ENCODE results near the gene TNNT1.
"Not testable (repeated sequence)": the region's sequence is repeated elsewhere in the genome, so short reads cannot be mapped to it uniquely, and the experiment has no call there.

TNNT1 gene

GRCh38 chr19:55158423-55158822, 9.4 kb upstream of the TNNT1 start:
- peaks cover 19% of the 10 kb centered on the region for H3K27me3 Mint-ChIP-seq
- no peak overlapping the region for H3K27ac Mint-ChIP-seq
- H3K4me1 Mint-ChIP-seq = peaks cover 20% of the 10 kb centered on the region
- H3K36me3 Mint-ChIP-seq = peaks cover 4% of the 10 kb centered on the region
- H3K9me3 Mint-ChIP-seq = no peaks in the 10 kb centered on the region
- H3K4me3 Mint-ChIP-seq = no peak overlapping the region

- Mint-ChIP-seq H3K4me1 (peaks cover 26% of the 10 kb centered on the region), H3K9me3 (no peaks in the 10 kb centered on the region), H3K27ac (no peak within 1 kb of the TSS), H3K36me3 (peaks cover 4% of the 10 kb centered on the region), H3K27me3 (peaks cover 16% of the 10 kb centered on the region), H3K4me3 (peak within 1 kb of the TSS; percentile 15)
These were observed 8.3 kb upstream of the TNNT1 start, which contains the start of gene TNNI3 for GRCh38 chr19:55157064-55157908. TSS of gene TNNI3 (minus strand) at chr19:55157732. CDS start at chr19:55157589, 143 bp downstream.

- H3K4me1 Mint-ChIP-seq = peaks cover 35% of the 10 kb centered on the region
These were observed 7.4 kb upstream of the TNNT1 start for GRCh38 chr19:55156202-55157063.

GRCh38 chr19:55155784-55156183, 6.8 kb upstream of the TNNT1 start:
- Mint-ChIP-seq H3K27me3 (peaks cover 15% of the 10 kb centered on the region), H3K4me1 (peaks cover 37% of the 10 kb centered on the region)
- not testable (repeated sequence) for H3K4me3 Mint-ChIP-seq, H3K27ac Mint-ChIP-seq, H3K9me3 Mint-ChIP-seq, H3K36me3 Mint-ChIP-seq

More at GRCh38 chr19:55156202-55157063, 7.4 kb upstream of the TNNT1 start:
- Mint-ChIP-seq H3K9me3 (no peaks in the 10 kb centered on the region), H3K4me3 (peak overlapping the region; percentile 15), H3K27me3 (peaks cover 15% of the 10 kb centered on the region), H3K36me3 (peaks cover 8% of the 10 kb centered on the region), H3K27ac (no peak overlapping the region)

GRCh38 chr19:55153652-55154264, 4.8 kb upstream of the TNNT1 start:
- no peaks in the 10 kb centered on the region for H3K9me3 Mint-ChIP-seq
- peaks cover 20% of the 10 kb centered on the region for H3K27me3 Mint-ChIP-seq
- no peak overlapping the region for H3K27ac Mint-ChIP-seq
- H3K36me3 Mint-ChIP-seq = peaks cover 7% of the 10 kb centered on the region
- peaks cover 33% of the 10 kb centered on the region for H3K4me1 Mint-ChIP-seq
- H3K4me3 Mint-ChIP-seq = no peak overlapping the region

GRCh38 chr19:55152017-55152416, 3.0 kb upstream of the TNNT1 start:
- Mint-ChIP-seq H3K4me3 (no peak overlapping the region), H3K4me1 (peaks cover 33% of the 10 kb centered on the region), H3K27me3 (peaks cover 24% of the 10 kb centered on the region), H3K9me3 (no peaks in the 10 kb centered on the region), H3K27ac (peak overlapping the region; percentile 60), H3K36me3 (peaks cover 7% of the 10 kb centered on the region)

- Mint-ChIP-seq H3K36me3 (peaks cover 4% of the 10 kb centered on the region), H3K9me3 (no peaks in the 10 kb centered on the region), H3K4me3 (no peak overlapping the region), H3K27me3 (peaks cover 40% of the 10 kb centered on the region), H3K4me1 (peaks cover 16% of the 10 kb centered on the region), H3K27ac (no peak overlapping the region)
These were observed 1.3 kb downstream of the TNNT1 start for GRCh38 chr19:55147545-55148251.

- H3K27ac Mint-ChIP-seq = no peak overlapping the region
- H3K4me3 Mint-ChIP-seq = no peak overlapping the region
- peaks cover 42% of the 10 kb centered on the region for H3K27me3 Mint-ChIP-seq
- H3K4me1 Mint-ChIP-seq = peaks cover 10% of the 10 kb centered on the region
- no peaks in the 10 kb centered on the region for H3K36me3 Mint-ChIP-seq
- H3K9me3 Mint-ChIP-seq = no peaks in the 10 kb centered on the region
These were observed 2.2 kb downstream of the TNNT1 start for GRCh38 chr19:55146705-55147273.

- no peak overlapping the region for H3K4me3 Mint-ChIP-seq
- no peaks in the 10 kb centered on the region for H3K36me3 Mint-ChIP-seq
These were observed 2.8 kb downstream of the TNNT1 start for GRCh38 chr19:55146078-55146704.

GRCh38 chr19:55145232-55145631, 3.8 kb downstream of the TNNT1 start:
- Mint-ChIP-seq H3K27me3 (peaks cover 48% of the 10 kb centered on the region), H3K4me3 (no peak overlapping the region), H3K9me3 (no peaks in the 10 kb centered on the region), H3K36me3 (no peaks in the 10 kb centered on the region), H3K27ac (no peak overlapping the region), H3K4me1 (peaks cover 8% of the 10 kb centered on the region)

More at GRCh38 chr19:55146078-55146704, 2.8 kb downstream of the TNNT1 start:
- Mint-ChIP-seq H3K27ac (no peak overlapping the region), H3K4me1 (peaks cover 5% of the 10 kb centered on the region), H3K9me3 (no peaks in the 10 kb centered on the region), H3K27me3 (peaks cover 45% of the 10 kb centered on the region)

GRCh38 chr19:55141696-55142095, 7.3 kb downstream of the TNNT1 start:
- Mint-ChIP-seq H3K4me3 (no peak overlapping the region), H3K4me1 (peaks cover 8% of the 10 kb centered on the region), H3K27me3 (peaks cover 39% of the 10 kb centered on the region), H3K9me3 (no peaks in the 10 kb centered on the region), H3K36me3 (no peaks in the 10 kb centered on the region), H3K27ac (no peak overlapping the region)

- H3K36me3 Mint-ChIP-seq = no peaks in the 10 kb centered on the region
- no peak overlapping the region for H3K27ac Mint-ChIP-seq
- H3K27me3 Mint-ChIP-seq = peaks cover 20% of the 10 kb centered on the region
- peaks cover 3% of the 10 kb centered on the region for H3K4me1 Mint-ChIP-seq
- no peaks in the 10 kb centered on the region for H3K9me3 Mint-ChIP-seq
- no peak overlapping the region for H3K4me3 Mint-ChIP-seq
These were observed 11.1 kb downstream of the TNNT1 start for GRCh38 chr19:55137915-55138314.

- Mint-ChIP-seq H3K4me1 (peaks cover 3% of the 10 kb centered on the region), H3K27ac (no peak overlapping the region), H3K27me3 (peaks cover 19% of the 10 kb centered on the region), H3K36me3 (no peaks in the 10 kb centered on the region), H3K4me3 (no peak overlapping the region), H3K9me3 (no peaks in the 10 kb centered on the region)
These were observed 12.5 kb downstream of the TNNT1 start for GRCh38 chr19:55136399-55137102.

- Mint-ChIP-seq H3K9me3 (no peaks in the 10 kb centered on the region), H3K36me3 (no peaks in the 10 kb centered on the region), H3K27me3 (peaks cover 20% of the 10 kb centered on the region), H3K27ac (no peak overlapping the region), H3K4me1 (no peaks in the 10 kb centered on the region), H3K4me3 (no peak overlapping the region)
These were observed 14.3 kb downstream of the TNNT1 start for GRCh38 chr19:55134736-55135135.

Measured in activated naive CD4-positive, alpha-beta T cell treated with anti-CD3 and anti-CD28 coated beads, Interleukin-2, amount 50 U/mL, for 24 hours (primary cell).